GM23338 (cell line): ENCODE results near the gene USP10. TPM values are rescaled to one million over a fixed set of nuclear protein-coding genes. Genes with fewer than 3 reads are reported as not detected.

ENCODE experiments used
- ATAC-seq: fragments of 200-7000 bp; cut with Tn5 transposase; 3 replicates; pipeline ENCODE4 v1.9.1; 2020
- DNase-seq: peaks from one replicate; pipeline ENCODE4 v3.0.0-alpha.2; 2015; ENCODE audit warnings: low spot score
- H2AFZ ChIP-seq: fragments of 200-600 bp; sonication (generic); 2 replicates; pipeline ENCODE4 v1.8.0; 2016; ENCODE audit warnings: antibody characterized with exemption, mild to moderate bottlenecking, moderate library complexity
- H3F3A ChIP-seq: fragments of 200-600 bp; sonication (generic); replicated peaks from 2 replicates; pipeline ENCODE4 v1.8.0; 2017; ENCODE audit warnings: antibody characterized with exemption, mixed run types, low read depth
- H3K27ac ChIP-seq: fragments of 200-600 bp; sonication (generic); 2 replicates; pipeline ENCODE4 v1.6.1; 2016; ENCODE audit warnings: low read depth
- H3K27me3 ChIP-seq: fragments of 200-600 bp; sonication (generic); 2 replicates; pipeline ENCODE4 v1.8.0; 2016; ENCODE audit warnings: mild to moderate bottlenecking, mixed run types, moderate library complexity; ENCODE audit not compliant: insufficient read depth
- H3K36me3 ChIP-seq: fragments of 200-600 bp; sonication (generic); 2 replicates; pipeline ENCODE4 v1.8.0; 2016; ENCODE audit warnings: mild to moderate bottlenecking; ENCODE audit not compliant: insufficient read depth
- H3K4me1 ChIP-seq: fragments of 200-600 bp; sonication (generic); 2 replicates; pipeline ENCODE4 v1.8.0; 2016; ENCODE audit warnings: mild to moderate bottlenecking, moderate library complexity; ENCODE audit not compliant: insufficient read depth
- H3K4me2 ChIP-seq: fragments of 200-600 bp; sonication (generic); 2 replicates; pipeline ENCODE4 v1.7.1; 2017; ENCODE audit warnings: mixed run types
- H3K4me3 ChIP-seq: fragments of 200-600 bp; sonication (generic); 2 replicates; pipeline ENCODE4 v1.6.1; 2016; ENCODE audit warnings: mixed run types
- H3K79me2 ChIP-seq: fragments of 200-600 bp; sonication (generic); replicated peaks from 2 replicates; pipeline ENCODE4 v1.8.0; 2017; ENCODE audit warnings: mild to moderate bottlenecking; ENCODE audit not compliant: insufficient read depth
- H3K9me2 ChIP-seq: fragments of 200-600 bp; sonication (generic); 2 replicates; pipeline ENCODE4 v1.8.0; 2017; ENCODE audit not compliant: insufficient read depth
- H4K20me1 ChIP-seq: fragments of 200-600 bp; sonication (generic); replicated peaks from 2 replicates; pipeline ENCODE4 v1.8.0; 2017; ENCODE audit warnings: mild to moderate bottlenecking; ENCODE audit not compliant: insufficient read depth
- H3K27ac Mint-ChIP-seq: 2 replicates; pipeline ENCODE4 v1.8.0; 2020; ENCODE audit warnings: inconsistent platforms, mild to moderate bottlenecking, moderate library complexity, mixed read lengths
- H3K27me3 Mint-ChIP-seq: 3 replicates; pipeline ENCODE4 v1.8.0; 2022; ENCODE audit warnings: low read depth, mild to moderate bottlenecking, moderate library complexity, mixed read lengths, inconsistent platforms; ENCODE audit not compliant: insufficient read depth, poor library complexity
- H3K36me3 Mint-ChIP-seq: 3 replicates; pipeline ENCODE4 v1.8.0; 2021; ENCODE audit warnings: low read depth, mild to moderate bottlenecking, inconsistent platforms, moderate library complexity, mixed read lengths
- H3K4me1 Mint-ChIP-seq: 3 replicates; pipeline ENCODE4 v1.8.0; 2020; ENCODE audit warnings: mild to moderate bottlenecking, inconsistent platforms, mixed read lengths
- H3K4me3 Mint-ChIP-seq: 3 replicates; pipeline ENCODE4 v1.8.0; 2021; ENCODE audit warnings: moderate library complexity, mild to moderate bottlenecking, inconsistent platforms, mixed read lengths
- H3K9me3 Mint-ChIP-seq: 3 replicates; pipeline ENCODE4 v1.8.0; 2020; ENCODE audit warnings: moderate library complexity, mild to moderate bottlenecking, inconsistent platforms, mixed read lengths
- ETS1 ChIP-seq: IDR thresholded peaks from 2 replicates; pipeline ENCODE4 v1.6.1; 2016; ENCODE audit warnings: antibody characterized with exemption
- EZH2 ChIP-seq: fragments of 200-600 bp; sonication (generic); IDR thresholded peaks from one replicate; pipeline ENCODE4 v1.8.0; 2017; ENCODE audit warnings: antibody characterized with exemption, mild to moderate bottlenecking, low read depth; ENCODE audit not compliant: unreplicated experiment
- JUNB ChIP-seq: IDR thresholded peaks from one replicate; pipeline ENCODE4 v1.6.1; 2016; ENCODE audit warnings: antibody characterized with exemption; ENCODE audit not compliant: unreplicated experiment
- NANOG ChIP-seq: IDR thresholded peaks from 2 replicates; pipeline ENCODE4 v1.6.1; 2016; ENCODE audit warnings: antibody characterized with exemption, borderline replicate concordance
- POLR2AphosphoS5 ChIP-seq: IDR thresholded peaks from 2 replicates; pipeline ENCODE4 v1.6.1; 2016; ENCODE audit warnings: antibody characterized with exemption, low read depth
- ZNF331 ChIP-seq: fragments of 250-450 bp; sonication (Bioruptor Pico); IDR thresholded peaks from 2 replicates; pipeline ENCODE4 v1.5.0; 2020; ENCODE audit warnings: low read depth, mild to moderate bottlenecking, moderate library complexity
- polyA plus RNA-seq: library from polyadenylated mRNA; unstranded; fragments of >200 nt; fragmentation: Nextera tagmentation; extraction: Ambion mirVana; gene quantifications from 2 replicates; pipeline ENCODE4 v1.2.1, GENCODE V29; 2016
- total RNA-seq: library from RNA; depleted of rRNA; stranded (reverse); fragments of >200 nt; shearing (Covaris generic); gene quantifications from 2 replicates; pipeline ENCODE4 v1.2.3, GENCODE V29; 2014
- TF ChIP-seq, protein P1 (sequence below): fragments of 250-450 bp; sonication (Bioruptor Pico); IDR thresholded peaks from 2 replicates; pipeline ENCODE4 v1.5.0; 2020; ENCODE audit warnings: mild to moderate bottlenecking, moderate library complexity

USP10 gene
- total and polyA plus RNA-seq, 2 experiments from 2014 or later, result 158 to 194 TPM

DNA sequence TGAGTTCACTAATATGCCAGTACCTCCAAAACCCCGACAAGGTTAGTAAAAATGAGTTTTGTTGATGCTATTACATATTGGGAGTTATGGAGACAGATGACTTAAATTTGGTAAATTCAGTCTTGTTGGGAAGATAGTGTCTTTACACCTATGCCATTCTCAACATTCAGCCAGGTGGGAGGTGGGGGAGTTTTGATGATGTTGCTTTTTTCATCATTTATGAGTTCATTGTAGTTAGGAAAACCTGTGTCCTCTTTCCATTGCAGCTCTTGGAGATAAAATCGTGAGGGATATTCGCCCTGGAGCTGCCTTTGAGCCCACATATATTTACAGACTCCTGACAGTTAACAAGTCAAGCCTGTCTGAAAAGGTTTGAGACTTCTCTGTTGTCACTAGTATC lies 60.1 kb downstream of the USP10 start (continued):
- TF ChIP-seq, protein P1, sequence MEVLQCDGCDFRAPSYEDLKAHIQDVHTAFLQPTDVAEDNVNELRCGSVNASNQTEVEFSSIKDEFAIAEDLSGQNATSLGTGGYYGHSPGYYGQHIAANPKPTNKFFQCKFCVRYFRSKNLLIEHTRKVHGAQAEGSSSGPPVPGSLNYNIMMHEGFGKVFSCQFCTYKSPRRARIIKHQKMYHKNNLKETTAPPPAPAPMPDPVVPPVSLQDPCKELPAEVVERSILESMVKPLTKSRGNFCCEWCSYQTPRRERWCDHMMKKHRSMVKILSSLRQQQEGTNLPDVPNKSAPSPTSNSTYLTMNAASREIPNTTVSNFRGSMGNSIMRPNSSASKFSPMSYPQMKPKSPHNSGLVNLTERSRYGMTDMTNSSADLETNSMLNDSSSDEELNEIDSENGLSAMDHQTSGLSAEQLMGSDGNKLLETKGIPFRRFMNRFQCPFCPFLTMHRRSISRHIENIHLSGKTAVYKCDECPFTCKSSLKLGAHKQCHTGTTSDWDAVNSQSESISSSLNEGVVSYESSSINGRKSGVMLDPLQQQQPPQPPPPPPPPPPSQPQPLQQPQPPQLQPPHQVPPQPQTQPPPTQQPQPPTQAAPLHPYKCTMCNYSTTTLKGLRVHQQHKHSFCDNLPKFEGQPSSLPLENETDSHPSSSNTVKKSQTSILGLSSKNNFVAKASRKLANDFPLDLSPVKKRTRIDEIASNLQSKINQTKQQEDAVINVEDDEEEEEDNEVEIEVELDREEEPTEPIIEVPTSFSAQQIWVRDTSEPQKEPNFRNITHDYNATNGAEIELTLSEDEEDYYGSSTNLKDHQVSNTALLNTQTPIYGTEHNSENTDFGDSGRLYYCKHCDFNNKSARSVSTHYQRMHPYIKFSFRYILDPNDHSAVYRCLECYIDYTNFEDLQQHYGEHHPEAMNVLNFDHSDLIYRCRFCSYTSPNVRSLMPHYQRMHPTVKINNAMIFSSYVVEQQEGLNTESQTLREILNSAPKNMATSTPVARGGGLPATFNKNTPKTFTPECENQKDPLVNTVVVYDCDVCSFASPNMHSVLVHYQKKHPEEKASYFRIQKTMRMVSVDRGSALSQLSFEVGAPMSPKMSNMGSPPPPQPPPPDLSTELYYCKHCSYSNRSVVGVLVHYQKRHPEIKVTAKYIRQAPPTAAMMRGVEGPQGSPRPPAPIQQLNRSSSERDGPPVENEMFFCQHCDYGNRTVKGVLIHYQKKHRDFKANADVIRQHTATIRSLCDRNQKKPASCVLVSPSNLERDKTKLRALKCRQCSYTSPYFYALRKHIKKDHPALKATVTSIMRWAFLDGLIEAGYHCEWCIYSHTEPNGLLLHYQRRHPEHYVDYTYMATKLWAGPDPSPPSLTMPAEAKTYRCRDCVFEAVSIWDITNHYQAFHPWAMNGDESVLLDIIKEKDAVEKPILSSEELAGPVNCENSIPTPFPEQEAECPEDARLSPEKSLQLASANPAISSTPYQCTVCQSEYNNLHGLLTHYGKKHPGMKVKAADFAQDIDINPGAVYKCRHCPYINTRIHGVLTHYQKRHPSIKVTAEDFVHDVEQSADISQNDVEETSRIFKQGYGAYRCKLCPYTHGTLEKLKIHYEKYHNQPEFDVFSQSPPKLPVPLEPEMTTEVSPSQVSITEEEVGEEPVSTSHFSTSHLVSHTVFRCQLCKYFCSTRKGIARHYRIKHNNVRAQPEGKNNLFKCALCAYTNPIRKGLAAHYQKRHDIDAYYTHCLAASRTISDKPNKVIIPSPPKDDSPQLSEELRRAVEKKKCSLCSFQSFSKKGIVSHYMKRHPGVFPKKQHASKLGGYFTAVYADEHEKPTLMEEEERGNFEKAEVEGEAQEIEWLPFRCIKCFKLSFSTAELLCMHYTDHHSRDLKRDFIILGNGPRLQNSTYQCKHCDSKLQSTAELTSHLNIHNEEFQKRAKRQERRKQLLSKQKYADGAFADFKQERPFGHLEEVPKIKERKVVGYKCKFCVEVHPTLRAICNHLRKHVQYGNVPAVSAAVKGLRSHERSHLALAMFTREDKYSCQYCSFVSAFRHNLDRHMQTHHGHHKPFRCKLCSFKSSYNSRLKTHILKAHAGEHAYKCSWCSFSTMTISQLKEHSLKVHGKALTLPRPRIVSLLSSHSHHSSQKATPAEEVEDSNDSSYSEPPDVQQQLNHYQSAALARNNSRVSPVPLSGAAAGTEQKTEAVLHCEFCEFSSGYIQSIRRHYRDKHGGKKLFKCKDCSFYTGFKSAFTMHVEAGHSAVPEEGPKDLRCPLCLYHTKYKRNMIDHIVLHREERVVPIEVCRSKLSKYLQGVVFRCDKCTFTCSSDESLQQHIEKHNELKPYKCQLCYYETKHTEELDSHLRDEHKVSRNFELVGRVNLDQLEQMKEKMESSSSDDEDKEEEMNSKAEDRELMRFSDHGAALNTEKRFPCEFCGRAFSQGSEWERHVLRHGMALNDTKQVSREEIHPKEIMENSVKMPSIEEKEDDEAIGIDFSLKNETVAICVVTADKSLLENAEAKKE, result no peak
- no peak for TF ChIP-seq JUNB
- no peak for TF ChIP-seq ZNF331 (CRISPR knock-in tag)
- TF ChIP-seq POLR2AphosphoS5, result no peak
- no peak for TF ChIP-seq NANOG

- ATAC-seq, result no peak
- Histone ChIP-seq H3K9me2 (no peaks in the 10 kb centered on the region), H3K79me2 (peaks cover 83% of the 10 kb centered on the region), H3K4me1 (no peaks in the 10 kb centered on the region), H3K36me3 (peaks cover 43% of the 10 kb centered on the region), H3K27ac (no peak overlapping the region; the same call in 1 of the 2 replicates), H2AFZ (no peak overlapping the region), H3K27me3 (no peaks in the 10 kb centered on the region; the same call in 1 of the 2 replicates), H3F3A (peaks cover 5% of the 10 kb centered on the region; the same call in 1 of the 2 replicates), H3K4me2 (no peak overlapping the region), H4K20me1 (peaks cover 37% of the 10 kb centered on the region), H3K4me3 (no peak overlapping the region)
- DNase-seq, result no peak
- no peak overlapping the region for H3K4me3 Mint-ChIP-seq
- peaks cover 2% of the 10 kb centered on the region for H3K27me3 Mint-ChIP-seq
- peak overlapping the region; percentile 24; the same call in 1 of the 2 replicates for H3K27ac Mint-ChIP-seq
- TF ChIP-seq POLR2AphosphoS5 (no peak), ETS1 (no peak), EZH2 (no peak)
- TF ChIP-seq, protein P1, result no peak
- no peaks in the 10 kb centered on the region for H3K4me1 Mint-ChIP-seq
- H3K9me3 Mint-ChIP-seq, result no peaks in the 10 kb centered on the region
- H3K36me3 Mint-ChIP-seq, result peaks cover 71% of the 10 kb centered on the region
Observed at GRCh38 chr16:84761448-84762368, 61.9 kb downstream of the USP10 start.
